GM21528 (cell line): Measurements from ENCODE around the gene TMEM218.

Experiments
- ATAC-seq: cut with Tn5 transposase; IDR thresholded peaks from one replicate; pipeline ENCODE4 v1.9.1; 2021; ENCODE audit warnings: mild to moderate bottlenecking, moderate library complexity; ENCODE audit not compliant: unreplicated experiment, low FRiP score

Gene TMEM218

GRCh38 chr11:125111343-125112207, at the start of gene TMEM218:
Gene TMEM218 (minus strand): TSS chr11:125111626. CDS start chr11:125102241, 9,385 bp downstream.
- peak; percentile 99 for ATAC-seq

- no peak for ATAC-seq
These were observed 46.7 kb upstream of the TMEM218 start for GRCh38 chr11:125157953-125158680.

GRCh38 chr11:125157118-125157733, 45.8 kb upstream of the TMEM218 start:
- no peak for ATAC-seq

GRCh38 chr11:125156346-125157117, 45.1 kb upstream of the TMEM218 start:
- ATAC-seq = no peak

GRCh38 chr11:125155767-125156166, 44.3 kb upstream of the TMEM218 start:
- ATAC-seq = no peak

- no peak for ATAC-seq
These were observed 43.6 kb upstream of the TMEM218 start for GRCh38 chr11:125155100-125155444.

- ATAC-seq = no peak
These were observed 43.1 kb upstream of the TMEM218 start for GRCh38 chr11:125154378-125155099.

GRCh38 chr11:125153837-125154236, 42.4 kb upstream of the TMEM218 start:
- no peak for ATAC-seq

GRCh38 chr11:125148743-125149142, 37.3 kb upstream of the TMEM218 start:
- no peak for ATAC-seq

GRCh38 chr11:125148011-125148410, 36.6 kb upstream of the TMEM218 start:
- ATAC-seq = no peak

GRCh38 chr11:125147280-125147679, 35.9 kb upstream of the TMEM218 start:
- ATAC-seq = no peak

GRCh38 chr11:125146232-125146631, 34.8 kb upstream of the TMEM218 start:
- ATAC-seq = no peak

GRCh38 chr11:125141686-125142535, 30.5 kb upstream of the TMEM218 start:
- ATAC-seq = peak; percentile 92

- ATAC-seq = no peak
These were observed 29.8 kb upstream of the TMEM218 start for GRCh38 chr11:125141178-125141577.

GRCh38 chr11:125140233-125140632, 28.8 kb upstream of the TMEM218 start:
- no peak for ATAC-seq

GRCh38 chr11:125139778-125140177, 28.4 kb upstream of the TMEM218 start:
- no peak for ATAC-seq

- no peak for ATAC-seq
These were observed 27.5 kb upstream of the TMEM218 start for GRCh38 chr11:125138966-125139365.

GRCh38 chr11:125136001-125136400, 24.6 kb upstream of the TMEM218 start:
- no peak for ATAC-seq

- ATAC-seq = no peak
These were observed 21.2 kb upstream of the TMEM218 start for GRCh38 chr11:125132596-125132995.
